Fibroblast of lung (primary cell): ENCODE results near the gene PIMREG.

Experiments used
- EZH2 ChIP-seq: IDR thresholded peaks from 2 replicates; pipeline ENCODE4 v1.5.1; 2012; ENCODE audit warnings: low read length, control low read depth, mild to moderate bottlenecking; ENCODE audit errors: missing control alignments
- TF ChIP-seq, protein P1 (sequence below), 2 donors: IDR thresholded peaks in 1 of 2; conservative IDR thresholded peaks in 1 of 2; 1 replicate in 1 of 2; 2 replicates in 1 of 2; pipeline ENCODE4 v1.5.1; 2011 to 2012; ENCODE audit warnings: low read length in 2 of 2, control low read depth in 1 of 2, inconsistent platforms in 1 of 2, low read depth in 1 of 2, mild to moderate bottlenecking in 1 of 2

- TF ChIP-seq, protein P1, sequence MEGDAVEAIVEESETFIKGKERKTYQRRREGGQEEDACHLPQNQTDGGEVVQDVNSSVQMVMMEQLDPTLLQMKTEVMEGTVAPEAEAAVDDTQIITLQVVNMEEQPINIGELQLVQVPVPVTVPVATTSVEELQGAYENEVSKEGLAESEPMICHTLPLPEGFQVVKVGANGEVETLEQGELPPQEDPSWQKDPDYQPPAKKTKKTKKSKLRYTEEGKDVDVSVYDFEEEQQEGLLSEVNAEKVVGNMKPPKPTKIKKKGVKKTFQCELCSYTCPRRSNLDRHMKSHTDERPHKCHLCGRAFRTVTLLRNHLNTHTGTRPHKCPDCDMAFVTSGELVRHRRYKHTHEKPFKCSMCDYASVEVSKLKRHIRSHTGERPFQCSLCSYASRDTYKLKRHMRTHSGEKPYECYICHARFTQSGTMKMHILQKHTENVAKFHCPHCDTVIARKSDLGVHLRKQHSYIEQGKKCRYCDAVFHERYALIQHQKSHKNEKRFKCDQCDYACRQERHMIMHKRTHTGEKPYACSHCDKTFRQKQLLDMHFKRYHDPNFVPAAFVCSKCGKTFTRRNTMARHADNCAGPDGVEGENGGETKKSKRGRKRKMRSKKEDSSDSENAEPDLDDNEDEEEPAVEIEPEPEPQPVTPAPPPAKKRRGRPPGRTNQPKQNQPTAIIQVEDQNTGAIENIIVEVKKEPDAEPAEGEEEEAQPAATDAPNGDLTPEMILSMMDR (conservative IDR thresholded peaks at IDR 0.05 in 1 of 2, IDR thresholded peaks at IDR 0.05 in 1 of 2; ENCODE audit: low read depth in 1 of 2, low read length in 2 of 2) = no peak
- TF ChIP-seq EZH2 = no peak
Observed at GRCh38 chr17:6415616-6416015, 28.6 kb upstream of the PIMREG start.
